Measurements from ENCODE around the gene COQ2. TPM values are rescaled to one million over a fixed set of nuclear protein-coding genes. Genes with fewer than 3 reads are reported as not detected.
"Not testable (repeated sequence)": the region's sequence is repeated elsewhere in the genome, so short reads cannot be mapped to it uniquely, and the experiment has no call there.

The COQ2 gene
- total RNA-seq, 1 experiment from 2014 or later: 15.9 TPM

DNA sequence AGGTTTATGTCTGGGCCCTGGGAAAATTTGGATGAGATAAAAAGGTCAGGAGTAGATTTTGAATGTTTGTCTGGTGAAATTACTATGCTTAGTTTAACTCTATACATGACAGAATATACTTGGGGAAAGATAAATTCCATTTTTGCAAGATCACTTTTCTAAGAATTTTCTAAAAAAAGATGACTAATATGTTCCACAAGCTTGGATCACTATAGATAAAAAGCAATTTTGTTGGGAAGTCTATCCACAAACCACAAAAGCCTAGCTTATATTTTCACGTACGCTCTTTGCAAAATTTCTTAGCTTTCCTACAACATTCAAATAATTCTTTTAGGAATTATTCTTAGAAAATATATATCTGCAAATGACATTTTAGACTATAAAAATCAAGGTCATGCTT is 20.6 kb upstream of the COQ2 start:
- Histone ChIP-seq H3K36me3 (replicated peaks; ENCODE audit: control insufficient read depth, insufficient read depth, low read length) (no peaks in the 10 kb centered on the region), H3K4me3 (ENCODE audit: insufficient read depth, low read depth, low read length) (no peak overlapping the region), H3K27me3 (ENCODE audit: control insufficient read depth, insufficient read depth, low read length) (no peaks in the 10 kb centered on the region)
- no peak for DNase-seq

GRCh38 chr4:83297548-83298260 is 13.1 kb upstream of the COQ2 start:
- no peaks in the 10 kb centered on the region for H3K36me3 ChIP-seq (replicated peaks; ENCODE audit: control insufficient read depth, insufficient read depth, low read length)
- DNase-seq: no peak
- no peak overlapping the region for H3K4me3 ChIP-seq (ENCODE audit: insufficient read depth, low read depth, low read length)
- no peaks in the 10 kb centered on the region for H3K27me3 ChIP-seq (ENCODE audit: control insufficient read depth, insufficient read depth, low read length)

DNA sequence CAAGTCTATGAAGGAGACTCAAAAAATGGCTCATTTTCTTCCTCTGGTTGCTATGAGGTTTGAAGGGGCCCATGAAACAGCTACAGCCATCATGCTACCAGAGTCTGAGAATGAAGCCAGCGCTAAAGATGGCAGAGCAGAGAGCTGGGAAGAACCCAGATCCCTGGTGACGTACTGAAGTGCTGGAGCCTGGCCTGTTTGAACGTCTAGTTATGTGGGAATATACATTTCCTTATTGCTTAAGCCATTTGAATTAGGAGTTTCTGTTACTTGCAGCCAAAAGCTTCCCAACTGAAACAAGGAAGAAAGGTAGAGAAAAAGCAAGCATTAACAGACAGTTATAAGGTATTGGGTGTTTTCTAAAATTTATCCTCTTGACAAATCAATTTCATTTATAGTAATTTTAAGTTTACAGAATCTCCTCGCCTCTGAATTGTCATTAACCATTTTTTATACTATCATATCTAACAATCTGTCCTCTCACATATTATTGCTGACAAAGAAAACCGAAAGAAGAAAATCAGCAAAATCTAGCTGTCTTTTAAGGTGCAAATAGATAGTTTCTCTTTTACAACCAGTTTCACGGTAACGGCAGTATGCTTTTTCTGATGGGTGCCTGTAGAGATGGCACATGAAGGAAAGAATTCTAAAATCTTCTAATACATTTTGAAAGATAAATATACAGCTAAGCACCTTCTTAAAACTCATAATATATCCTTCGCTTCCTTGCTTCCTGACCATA is 8.9 kb upstream of the COQ2 start:
- no peaks in the 10 kb centered on the region for H3K27me3 ChIP-seq (ENCODE audit: control insufficient read depth, insufficient read depth, low read length)
- H3K36me3 ChIP-seq (replicated peaks; ENCODE audit: control insufficient read depth, insufficient read depth, low read length): no peaks in the 10 kb centered on the region
- H3K4me3 ChIP-seq (ENCODE audit: insufficient read depth, low read depth, low read length): no peak overlapping the region
- DNase-seq: no peak

GRCh38 chr4:83290059-83290774 is 5.6 kb upstream of the COQ2 start:
- H3K4me3 ChIP-seq (ENCODE audit: insufficient read depth, low read depth, low read length); H3K27me3 ChIP-seq (ENCODE audit: control insufficient read depth, insufficient read depth, low read length): not testable (repeated sequence)

DNA sequence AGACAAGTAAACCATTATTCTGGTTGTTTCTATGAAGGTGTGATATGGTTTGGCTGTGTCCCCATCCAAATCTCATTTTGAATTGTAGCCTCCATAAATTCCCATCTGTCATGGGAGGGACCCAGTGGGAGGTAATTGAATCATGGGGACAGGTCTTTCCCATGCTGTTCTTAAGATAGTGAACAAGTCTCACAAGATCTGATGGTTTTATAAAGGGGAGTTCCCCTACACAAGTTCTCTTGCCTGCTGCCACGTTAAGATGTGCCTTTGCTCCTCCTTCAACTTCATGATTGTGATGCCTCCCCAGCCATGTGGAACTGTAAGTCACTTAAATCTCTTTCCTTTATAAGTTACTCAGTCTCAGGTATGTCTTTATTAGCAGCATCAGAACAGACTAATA is 3.8 kb upstream of the COQ2 start:
- H3K4me3 ChIP-seq (ENCODE audit: insufficient read depth, low read depth, low read length); DNase-seq; H3K36me3 ChIP-seq (replicated peaks; ENCODE audit: control insufficient read depth, insufficient read depth, low read length); H3K27me3 ChIP-seq (ENCODE audit: control insufficient read depth, insufficient read depth, low read length): not testable (repeated sequence)

More at GRCh38 chr4:83290059-83290774, 5.6 kb upstream of the COQ2 start:
- not testable (repeated sequence) for DNase-seq; H3K36me3 ChIP-seq (replicated peaks; ENCODE audit: control insufficient read depth, insufficient read depth, low read length)

DNA sequence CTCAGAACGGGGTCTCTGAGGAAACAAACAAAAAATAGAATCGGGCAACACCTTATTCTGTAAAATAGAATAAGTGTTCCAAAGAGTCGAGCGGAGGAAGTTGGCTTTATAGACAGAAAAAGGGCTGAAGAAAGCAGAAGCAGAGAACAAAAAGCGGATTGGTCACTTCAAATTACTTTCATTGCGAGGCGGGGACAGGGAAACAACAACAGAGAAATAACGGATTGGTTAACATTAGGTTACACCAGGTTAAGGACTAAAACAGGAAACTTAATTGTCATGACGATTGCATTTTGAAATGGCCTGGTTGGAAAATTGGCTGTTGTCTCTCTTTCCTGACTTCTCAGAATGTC is 433 bp upstream of the COQ2 start:
- Histone ChIP-seq H3K4me3 (ENCODE audit: insufficient read depth, low read depth, low read length) (peak overlapping the region; percentile 76), H3K27me3 (ENCODE audit: control insufficient read depth, insufficient read depth, low read length) (peaks cover 3% of the 10 kb centered on the region), H3K36me3 (replicated peaks; ENCODE audit: control insufficient read depth, insufficient read depth, low read length) (no peaks in the 10 kb centered on the region)
- DNase-seq: no peak

- Histone ChIP-seq H3K36me3 (replicated peaks; ENCODE audit: control insufficient read depth, insufficient read depth, low read length) (peaks cover 3% of the 10 kb centered on the region), H3K27me3 (ENCODE audit: control insufficient read depth, insufficient read depth, low read length) (peaks cover 3% of the 10 kb centered on the region), H3K4me3 (ENCODE audit: insufficient read depth, low read depth, low read length) (no peak overlapping the region)
- DNase-seq: no peak
These were observed 1.4 kb downstream of the COQ2 start for GRCh38 chr4:83283181-83283580.

DNA sequence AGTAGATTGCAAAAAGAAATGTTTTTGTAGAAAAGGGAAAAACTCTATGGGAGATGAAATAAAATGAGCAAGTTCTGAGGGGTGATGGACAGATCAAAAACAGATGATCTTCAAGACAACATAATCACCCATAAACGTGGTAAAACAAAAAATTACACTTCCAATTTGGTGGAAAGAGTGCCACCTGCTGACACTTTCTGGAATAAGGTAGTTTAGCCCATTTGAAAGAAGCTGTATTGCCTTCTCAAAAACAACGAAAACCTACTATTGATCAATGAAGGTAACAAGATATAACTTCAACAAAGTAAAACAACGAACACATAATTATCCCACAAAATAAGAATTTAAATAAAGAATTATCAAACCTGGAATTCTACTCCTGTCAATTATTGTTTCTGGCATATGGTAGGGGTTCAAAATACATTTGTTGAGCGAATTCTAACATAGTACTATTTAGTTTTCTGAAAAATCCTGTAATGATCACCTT is 2.5 kb downstream of the COQ2 start:
- no peak overlapping the region for H3K4me3 ChIP-seq (ENCODE audit: insufficient read depth, low read depth, low read length)
- peaks cover 3% of the 10 kb centered on the region for H3K27me3 ChIP-seq (ENCODE audit: control insufficient read depth, insufficient read depth, low read length)
- H3K36me3 ChIP-seq (replicated peaks; ENCODE audit: control insufficient read depth, insufficient read depth, low read length): peaks cover 3% of the 10 kb centered on the region
- DNase-seq: peak; percentile 36

DNA sequence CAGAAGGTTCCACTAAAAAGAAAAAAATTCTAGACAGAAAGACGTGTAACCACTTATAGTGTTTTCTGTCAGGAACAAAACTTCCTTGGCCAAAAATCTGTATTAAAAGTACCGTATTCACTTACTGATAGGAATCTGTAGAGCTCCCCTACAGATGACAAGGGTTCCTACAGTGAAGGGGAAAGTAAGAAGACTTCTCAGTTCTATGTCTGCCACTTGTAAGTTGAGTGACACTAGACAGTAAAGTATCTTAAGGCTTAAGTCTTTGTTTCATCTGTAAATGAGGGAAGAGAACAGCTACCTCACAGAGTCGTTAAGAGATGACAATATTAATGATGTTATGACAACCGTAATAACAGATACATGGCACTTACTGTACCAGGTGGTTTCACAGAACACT is 3.3 kb downstream of the COQ2 start:
- DNase-seq: no peak
- Histone ChIP-seq H3K27me3 (ENCODE audit: control insufficient read depth, insufficient read depth, low read length) (peaks cover 3% of the 10 kb centered on the region), H3K36me3 (replicated peaks; ENCODE audit: control insufficient read depth, insufficient read depth, low read length) (peaks cover 3% of the 10 kb centered on the region), H3K4me3 (ENCODE audit: insufficient read depth, low read depth, low read length) (no peak overlapping the region)

- peaks cover 3% of the 10 kb centered on the region for H3K36me3 ChIP-seq (replicated peaks; ENCODE audit: control insufficient read depth, insufficient read depth, low read length)
- no peak for DNase-seq
- no peak overlapping the region for H3K4me3 ChIP-seq (ENCODE audit: insufficient read depth, low read depth, low read length)
- H3K27me3 ChIP-seq (ENCODE audit: control insufficient read depth, insufficient read depth, low read length): no peaks in the 10 kb centered on the region
These were observed 8.1 kb downstream of the COQ2 start for GRCh38 chr4:83276299-83277040.

- H3K4me3 ChIP-seq (ENCODE audit: insufficient read depth, low read depth, low read length); H3K36me3 ChIP-seq (replicated peaks; ENCODE audit: control insufficient read depth, insufficient read depth, low read length); H3K27me3 ChIP-seq (ENCODE audit: control insufficient read depth, insufficient read depth, low read length); DNase-seq: not testable (repeated sequence)
These were observed 10.7 kb downstream of the COQ2 start for GRCh38 chr4:83273926-83274325.

GRCh38 chr4:83272900-83273299 is 11.7 kb downstream of the COQ2 start:
- Histone ChIP-seq H3K36me3 (replicated peaks; ENCODE audit: control insufficient read depth, insufficient read depth, low read length) (peaks cover 4% of the 10 kb centered on the region), H3K4me3 (ENCODE audit: insufficient read depth, low read depth, low read length) (no peak overlapping the region), H3K27me3 (ENCODE audit: control insufficient read depth, insufficient read depth, low read length) (no peaks in the 10 kb centered on the region)
- no peak for DNase-seq

- no peak overlapping the region for H3K4me3 ChIP-seq (ENCODE audit: insufficient read depth, low read depth, low read length)
- DNase-seq: no peak
- no peaks in the 10 kb centered on the region for H3K27me3 ChIP-seq (ENCODE audit: control insufficient read depth, insufficient read depth, low read length)
- H3K36me3 ChIP-seq (replicated peaks; ENCODE audit: control insufficient read depth, insufficient read depth, low read length): peaks cover 4% of the 10 kb centered on the region
These were observed 15.3 kb downstream of the COQ2 start for GRCh38 chr4:83269256-83269655.

DNA sequence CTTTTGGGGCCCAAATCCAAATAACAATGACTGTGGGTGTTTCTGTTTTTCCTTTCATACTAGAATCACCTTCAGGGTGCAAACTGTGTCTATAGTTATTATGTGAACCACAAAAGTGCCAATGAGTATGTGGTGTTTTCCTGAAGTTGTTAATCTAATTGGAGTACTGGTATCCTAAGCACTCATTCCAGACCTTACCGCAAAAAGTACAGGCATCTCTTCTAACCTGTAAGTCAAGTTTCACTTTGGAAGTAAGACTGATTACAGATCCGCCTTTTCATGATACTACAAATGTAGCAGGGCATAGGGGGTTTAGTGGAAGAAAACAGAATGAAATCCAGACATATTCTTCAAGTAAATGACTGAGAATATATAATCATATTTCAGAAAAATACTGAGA is 16.1 kb downstream of the COQ2 start:
- H3K36me3 ChIP-seq (replicated peaks; ENCODE audit: control insufficient read depth, insufficient read depth, low read length): peaks cover 4% of the 10 kb centered on the region
- no peak for DNase-seq
- no peaks in the 10 kb centered on the region for H3K27me3 ChIP-seq (ENCODE audit: control insufficient read depth, insufficient read depth, low read length)
- H3K4me3 ChIP-seq (ENCODE audit: insufficient read depth, low read depth, low read length): no peak overlapping the region

Measured in H7 (cell line).